ENCODE results near the gene MVB12B.

Gene MVB12B

GRCh38 chr9:126401581-126401980 lies 75.0 kb downstream of the MVB12B start:
- DNase-seq (ENCODE audit: low read depth in 4 of 4, low spot score in 1 of 4): no peak

GRCh38 chr9:126403397-126403796 lies 76.8 kb downstream of the MVB12B start:
- DNase-seq (ENCODE audit: low read depth in 4 of 4, low spot score in 1 of 4): no peak

- DNase-seq (ENCODE audit: low read depth in 4 of 4, low spot score in 1 of 4): no peak
Observed at GRCh38 chr9:126404459-126404858, 77.8 kb downstream of the MVB12B start.

- no peak for DNase-seq (ENCODE audit: low read depth in 4 of 4, low spot score in 1 of 4)
Observed at GRCh38 chr9:126406075-126406667, 79.5 kb downstream of the MVB12B start.

GRCh38 chr9:126407114-126407870 lies 80.7 kb downstream of the MVB12B start:
- no peak for DNase-seq (ENCODE audit: low read depth in 4 of 4, low spot score in 1 of 4)

GRCh38 chr9:126408004-126408403 lies 81.4 kb downstream of the MVB12B start:
- DNase-seq (ENCODE audit: low read depth in 4 of 4, low spot score in 1 of 4): no peak

GRCh38 chr9:126410229-126410628 lies 83.6 kb downstream of the MVB12B start:
- no peak for DNase-seq (ENCODE audit: low read depth in 4 of 4, low spot score in 1 of 4)

- no peak for DNase-seq (ENCODE audit: low read depth in 4 of 4, low spot score in 1 of 4)
Observed at GRCh38 chr9:126411225-126411947, 84.8 kb downstream of the MVB12B start.

GRCh38 chr9:126411948-126412284 lies 85.3 kb downstream of the MVB12B start:
- no peak for DNase-seq (ENCODE audit: low read depth in 4 of 4, low spot score in 1 of 4)

- DNase-seq (ENCODE audit: low read depth in 4 of 4, low spot score in 1 of 4): no peak
Observed at GRCh38 chr9:126412905-126413304, 86.3 kb downstream of the MVB12B start.

GRCh38 chr9:126413391-126414068 lies 86.9 kb downstream of the MVB12B start:
- DNase-seq (ENCODE audit: low read depth in 4 of 4, low spot score in 1 of 4): no peak

GRCh38 chr9:126415741-126416370 lies 89.2 kb downstream of the MVB12B start:
- DNase-seq (ENCODE audit: low read depth in 4 of 4, low spot score in 1 of 4): no peak

GRCh38 chr9:126417043-126417442 lies 90.4 kb downstream of the MVB12B start:
- no peak for DNase-seq (ENCODE audit: low read depth in 4 of 4, low spot score in 1 of 4)

- DNase-seq (ENCODE audit: low read depth in 4 of 4, low spot score in 1 of 4): no peak
Observed at GRCh38 chr9:126417684-126418083, 91.1 kb downstream of the MVB12B start.

- DNase-seq (ENCODE audit: low read depth in 4 of 4, low spot score in 1 of 4): no peak
Observed at GRCh38 chr9:126418608-126419007, 92.0 kb downstream of the MVB12B start.

- no peak for DNase-seq (ENCODE audit: low read depth in 4 of 4, low spot score in 1 of 4)
Observed at GRCh38 chr9:126419475-126419874, 92.8 kb downstream of the MVB12B start.

GRCh38 chr9:126420135-126420534 lies 93.5 kb downstream of the MVB12B start:
- no peak for DNase-seq (ENCODE audit: low read depth in 4 of 4, low spot score in 1 of 4)

- DNase-seq (ENCODE audit: low read depth in 4 of 4, low spot score in 1 of 4): no peak
Observed at GRCh38 chr9:126420643-126421564, 94.3 kb downstream of the MVB12B start.

GRCh38 chr9:126421567-126422428 lies 95.2 kb downstream of the MVB12B start:
- no peak for DNase-seq (ENCODE audit: low read depth in 4 of 4, low spot score in 1 of 4)

All from stimulated activated CD4-positive, alpha-beta T cell treated with anti-CD3 and anti-CD28 coated beads, Interleukin-1b, Interleukin-23, amount 100 ng/mL, for 24 hours (primary cell).